GM23338 (cell line): Measurements from ENCODE around the gene ATP10A.

Source experiments
- EZH2 ChIP-seq: fragments of 200-600 bp; sonication (generic); IDR thresholded peaks from one replicate; pipeline ENCODE4 v1.8.0; 2017; ENCODE audit warnings: antibody characterized with exemption, mild to moderate bottlenecking, low read depth; ENCODE audit not compliant: unreplicated experiment
- TF ChIP-seq, protein P1 (sequence below), 2 experiments: fragments of 200-600 bp in 1 of 2; sonication (generic) in 1 of 2; conservative IDR thresholded peaks; 2 replicates each; pipeline versions ENCODE4 v1.5.1 to v1.6.1; 2016 to 2017; ENCODE audit warnings: antibody characterized with exemption in 2 of 2, low read depth in 2 of 2, mild to moderate bottlenecking in 2 of 2, moderate library complexity in 1 of 2

DNA sequence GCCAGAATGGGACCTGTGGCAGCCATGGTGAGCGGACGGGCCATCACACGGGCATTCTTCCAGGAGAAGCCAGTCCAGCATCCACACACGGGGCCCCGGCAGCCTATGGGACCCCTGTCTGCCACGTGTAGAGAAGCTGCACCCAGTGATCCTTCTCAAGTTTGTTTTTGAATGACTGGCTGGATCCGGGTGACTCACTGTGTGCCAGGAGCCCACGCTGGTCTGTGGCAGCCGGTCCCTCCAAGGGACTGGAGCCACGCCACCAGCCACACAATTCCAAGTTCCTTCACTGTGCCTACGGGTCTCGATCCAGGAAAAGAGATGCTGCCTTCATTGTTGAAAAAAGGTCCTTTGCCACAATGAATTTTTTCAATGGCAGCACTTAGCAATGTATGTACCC is 58.1 kb downstream of the ATP10A start:
- TF ChIP-seq, protein P1, sequence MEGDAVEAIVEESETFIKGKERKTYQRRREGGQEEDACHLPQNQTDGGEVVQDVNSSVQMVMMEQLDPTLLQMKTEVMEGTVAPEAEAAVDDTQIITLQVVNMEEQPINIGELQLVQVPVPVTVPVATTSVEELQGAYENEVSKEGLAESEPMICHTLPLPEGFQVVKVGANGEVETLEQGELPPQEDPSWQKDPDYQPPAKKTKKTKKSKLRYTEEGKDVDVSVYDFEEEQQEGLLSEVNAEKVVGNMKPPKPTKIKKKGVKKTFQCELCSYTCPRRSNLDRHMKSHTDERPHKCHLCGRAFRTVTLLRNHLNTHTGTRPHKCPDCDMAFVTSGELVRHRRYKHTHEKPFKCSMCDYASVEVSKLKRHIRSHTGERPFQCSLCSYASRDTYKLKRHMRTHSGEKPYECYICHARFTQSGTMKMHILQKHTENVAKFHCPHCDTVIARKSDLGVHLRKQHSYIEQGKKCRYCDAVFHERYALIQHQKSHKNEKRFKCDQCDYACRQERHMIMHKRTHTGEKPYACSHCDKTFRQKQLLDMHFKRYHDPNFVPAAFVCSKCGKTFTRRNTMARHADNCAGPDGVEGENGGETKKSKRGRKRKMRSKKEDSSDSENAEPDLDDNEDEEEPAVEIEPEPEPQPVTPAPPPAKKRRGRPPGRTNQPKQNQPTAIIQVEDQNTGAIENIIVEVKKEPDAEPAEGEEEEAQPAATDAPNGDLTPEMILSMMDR (conservative IDR thresholded peaks at IDR 0.05; ENCODE audit: low read depth in 2 of 2): no peak
- no peak for TF ChIP-seq EZH2
